ENCODE data around the gene ARID3A. TPM values are rescaled to one million over a fixed set of nuclear protein-coding genes. Genes with fewer than 3 reads are reported as not detected.

The ARID3A gene
- total RNA-seq, 3 donors from 2014 or later = 10.1 to 16.0 (median 14.5) TPM

DNA sequence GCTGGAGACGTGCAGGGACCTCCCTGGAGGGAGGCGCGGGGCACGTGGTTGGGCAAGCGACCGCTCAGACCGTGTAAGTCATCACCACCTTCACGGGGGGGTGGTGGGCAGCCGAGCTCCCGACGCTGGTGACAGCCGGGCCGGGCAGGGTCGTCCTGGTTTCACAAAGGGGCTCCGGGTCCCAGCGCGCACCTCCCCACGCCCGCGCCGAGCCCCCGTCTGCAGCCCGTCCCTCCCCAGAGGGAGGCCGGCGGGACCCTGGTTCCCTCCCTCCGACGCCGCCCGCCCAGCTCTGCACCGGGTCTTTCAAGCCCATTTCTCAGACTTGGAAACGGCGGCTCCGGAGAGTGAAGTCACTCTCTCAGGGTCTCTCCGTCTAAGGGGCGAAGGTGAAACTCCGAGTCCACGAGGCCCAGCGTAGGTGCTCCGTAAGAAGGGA lies 729 bp upstream of the ARID3A start:
- peak overlapping the region; percentile 74 for H3K4me3 ChIP-seq
- H3K9me3 ChIP-seq = no peaks in the 10 kb centered on the region
- no peaks in the 10 kb centered on the region for H3K36me3 ChIP-seq (ENCODE audit: low read depth)
- peak; percentile 63 for ATAC-seq
- peaks cover 14% of the 10 kb centered on the region for H3K4me1 ChIP-seq (ENCODE audit: low read depth)
- TF ChIP-seq CTCF (IDR thresholded peaks at IDR 0.05) = no peak
- intact Hi-C loops (cut with DNase I, micrococcal nuclease) = loop anchor here in 1 of 2 donors (10.0 kb wide), 1 partner anchor 60 kb away; no protein-coding TSS in a partner anchor
- DNase-seq = peak in 2 of 3 donors; percentile 67 to 75

DNA sequence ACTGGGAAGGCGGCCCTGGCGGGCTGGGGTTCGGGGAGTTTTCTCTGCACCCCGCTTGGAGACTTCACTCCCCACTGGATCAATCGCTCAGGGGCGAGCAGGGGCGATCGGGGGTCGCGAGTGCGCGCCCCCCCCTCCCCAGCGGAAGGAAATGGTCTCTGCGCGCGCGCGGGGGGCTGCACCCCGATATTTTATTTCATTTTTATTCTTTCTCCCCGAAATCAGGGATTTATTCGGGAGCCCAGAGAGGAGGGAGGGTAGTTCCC lies 421 bp downstream of the ARID3A start:
- H3K4me1 ChIP-seq (ENCODE audit: low read depth) = peaks cover 9% of the 10 kb centered on the region
- DNase-seq = no peak
- H3K9me3 ChIP-seq = no peaks in the 10 kb centered on the region
- H3K4me3 ChIP-seq = peak overlapping the region; percentile 74
- no peaks in the 10 kb centered on the region for H3K36me3 ChIP-seq (ENCODE audit: low read depth)
- no peak for ATAC-seq
- TF ChIP-seq CTCF (IDR thresholded peaks at IDR 0.05) = no peak
- intact Hi-C loops (cut with DNase I, micrococcal nuclease) = loop anchor here in 1 of 2 donors (10.0 kb wide), 1 partner anchor 61 kb away; no protein-coding TSS in a partner anchor

GRCh38 chr19:926589-927350 lies 935 bp downstream of the ARID3A start:
- ATAC-seq (peak; percentile 20), DNase-seq (peak; percentile 71 to 80 (median 78))
- intact Hi-C loops (cut with DNase I, micrococcal nuclease) = loop anchor here in 1 of 2 donors (10.0 kb wide), 1 partner anchor 62 kb away; no protein-coding TSS in a partner anchor
- H3K36me3 ChIP-seq (ENCODE audit: low read depth) = no peaks in the 10 kb centered on the region
- H3K4me3 ChIP-seq = peak overlapping the region; percentile 74
- H3K4me1 ChIP-seq (ENCODE audit: low read depth) = peaks cover 6% of the 10 kb centered on the region
- no peaks in the 10 kb centered on the region for H3K9me3 ChIP-seq
- no peak for TF ChIP-seq CTCF (IDR thresholded peaks at IDR 0.05)

- Histone ChIP-seq H3K4me1 (ENCODE audit: low read depth) (peaks cover 7% of the 10 kb centered on the region), H3K9me3 (no peaks in the 10 kb centered on the region), H3K4me3 (no peak overlapping the region), H3K36me3 (ENCODE audit: low read depth) (no peaks in the 10 kb centered on the region)
- TF ChIP-seq CTCF (IDR thresholded peaks at IDR 0.05) = no peak
- intact Hi-C loops (cut with DNase I, micrococcal nuclease) = loop anchor here in 1 of 2 donors (10.0 kb wide), 1 partner anchor 63 kb away; no protein-coding TSS in a partner anchor
- no peak for ATAC-seq
- DNase-seq = peak in 2 of 3 donors; percentile 60 to 71
Measured at GRCh38 chr19:927351-927779, 1.5 kb downstream of the ARID3A start.

DNA sequence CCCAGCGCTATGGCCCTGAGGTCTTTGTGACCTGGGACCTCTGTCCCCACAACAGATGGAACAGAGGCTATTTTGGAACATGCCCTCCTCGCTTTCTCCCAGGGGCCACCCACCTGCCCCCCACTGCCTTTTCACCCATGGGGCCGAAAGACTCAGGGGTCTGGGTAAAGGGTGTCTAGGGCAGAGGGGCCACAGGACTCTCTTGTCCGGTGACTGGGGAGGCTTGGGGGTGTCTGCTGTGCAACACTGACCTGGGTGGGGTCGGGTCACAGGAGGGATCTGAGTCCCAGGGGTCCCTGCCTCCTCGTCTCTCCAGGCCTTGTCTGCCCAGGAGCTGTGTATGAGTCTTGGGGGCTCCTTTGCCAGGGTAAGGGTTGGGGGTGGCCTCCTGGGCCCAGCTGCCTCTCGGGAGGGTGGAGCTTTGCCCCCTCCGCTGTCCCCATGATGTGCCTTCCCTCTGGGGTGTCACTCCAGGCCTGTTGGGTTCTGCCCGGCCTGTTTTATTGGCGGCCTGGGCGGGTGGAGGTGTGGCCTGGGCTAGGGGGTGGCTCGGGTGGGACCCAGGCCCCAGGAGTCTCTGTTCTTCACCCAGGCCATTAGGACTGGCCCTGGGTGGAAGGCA lies 2.1 kb downstream of the ARID3A start:
- no peak for DNase-seq
- ATAC-seq = no peak
- peaks cover 12% of the 10 kb centered on the region for H3K4me1 ChIP-seq (ENCODE audit: low read depth)
- no peaks in the 10 kb centered on the region for H3K36me3 ChIP-seq (ENCODE audit: low read depth)
- intact Hi-C loops (cut with DNase I, micrococcal nuclease) = loop anchor here in 1 of 2 donors (10.0 kb wide), 1 partner anchor 63 kb away; no protein-coding TSS in a partner anchor
- TF ChIP-seq CTCF (IDR thresholded peaks at IDR 0.05) = no peak
- no peaks in the 10 kb centered on the region for H3K9me3 ChIP-seq
- H3K4me3 ChIP-seq = no peak overlapping the region
